ENCODE measurements around the gene OGG1. TPM values are rescaled to one million over a fixed set of nuclear protein-coding genes. Genes with fewer than 3 reads are reported as not detected.

OGG1 gene
- total and polyA plus RNA-seq, 10 of the 15 experiments (the other 5 are each of a cell fraction or from before 2014, with no cell fraction given), result 4.8 to 38.8 (median 27.2) TPM

DNA sequence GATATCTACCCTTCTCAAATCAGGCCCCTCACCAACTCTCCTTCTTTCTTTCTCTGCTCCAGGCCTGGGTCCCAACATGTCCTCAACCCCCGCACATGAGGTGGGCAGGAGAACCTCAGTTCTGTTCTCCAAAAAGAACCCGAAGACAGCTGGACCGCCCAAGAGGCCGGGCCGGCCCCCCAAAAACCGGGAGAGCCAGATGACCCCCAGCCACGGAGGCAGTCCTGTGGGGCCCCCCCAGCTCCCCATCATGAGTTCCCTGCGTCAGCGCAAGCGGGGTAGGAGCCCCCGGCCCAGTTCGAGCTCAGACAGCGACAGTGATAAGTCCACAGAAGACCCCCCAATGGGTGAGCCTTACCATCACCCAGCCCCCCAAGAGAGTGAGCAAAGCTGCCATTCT, 5.6 kb upstream of the OGG1 start (continued):
- TF ChIP-seq TCF7 (IDR thresholded peaks at IDR 0.05; ENCODE audit: borderline replicate concordance) (no peak), BCL11A (IDR thresholded peaks at IDR 0.05; ENCODE audit: low read depth, low read length) (no peak), JUNB (IDR thresholded peaks at IDR 0.05) (no peak)
- TF ChIP-seq, protein P1, sequence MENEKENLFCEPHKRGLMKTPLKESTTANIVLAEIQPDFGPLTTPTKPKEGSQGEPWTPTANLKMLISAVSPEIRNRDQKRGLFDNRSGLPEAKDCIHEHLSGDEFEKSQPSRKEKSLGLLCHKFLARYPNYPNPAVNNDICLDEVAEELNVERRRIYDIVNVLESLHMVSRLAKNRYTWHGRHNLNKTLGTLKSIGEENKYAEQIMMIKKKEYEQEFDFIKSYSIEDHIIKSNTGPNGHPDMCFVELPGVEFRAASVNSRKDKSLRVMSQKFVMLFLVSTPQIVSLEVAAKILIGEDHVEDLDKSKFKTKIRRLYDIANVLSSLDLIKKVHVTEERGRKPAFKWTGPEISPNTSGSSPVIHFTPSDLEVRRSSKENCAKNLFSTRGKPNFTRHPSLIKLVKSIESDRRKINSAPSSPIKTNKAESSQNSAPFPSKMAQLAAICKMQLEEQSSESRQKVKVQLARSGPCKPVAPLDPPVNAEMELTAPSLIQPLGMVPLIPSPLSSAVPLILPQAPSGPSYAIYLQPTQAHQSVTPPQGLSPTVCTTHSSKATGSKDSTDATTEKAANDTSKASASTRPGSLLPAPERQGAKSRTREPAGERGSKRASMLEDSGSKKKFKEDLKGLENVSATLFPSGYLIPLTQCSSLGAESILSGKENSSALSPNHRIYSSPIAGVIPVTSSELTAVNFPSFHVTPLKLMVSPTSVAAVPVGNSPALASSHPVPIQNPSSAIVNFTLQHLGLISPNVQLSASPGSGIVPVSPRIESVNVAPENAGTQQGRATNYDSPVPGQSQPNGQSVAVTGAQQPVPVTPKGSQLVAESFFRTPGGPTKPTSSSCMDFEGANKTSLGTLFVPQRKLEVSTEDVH (IDR thresholded peaks at IDR 0.05; ENCODE audit: low read depth, partially characterized antibody), result no peak

DNA sequence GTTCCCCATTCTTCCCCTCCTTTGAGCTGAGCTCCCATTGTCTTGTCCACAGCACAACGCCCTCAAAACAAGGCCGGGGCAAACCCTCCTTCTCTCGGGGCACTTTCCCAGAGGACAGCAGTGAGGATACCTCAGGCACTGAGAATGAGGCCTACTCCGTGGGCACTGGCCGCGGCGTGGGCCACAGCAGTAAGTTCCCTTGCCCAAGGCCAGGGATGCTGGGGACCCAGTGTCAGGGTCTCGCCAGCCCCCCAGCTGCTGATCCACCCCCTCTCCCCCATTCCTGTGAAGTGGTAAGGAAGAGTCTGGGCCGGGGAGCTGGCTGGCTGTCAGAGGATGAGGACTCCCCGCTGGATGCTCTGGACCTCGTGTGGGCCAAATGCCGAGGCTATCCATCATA, 4.2 kb upstream of the OGG1 start:
- no peak overlapping the region for H3K4me3 ChIP-seq
- no peaks in the 10 kb centered on the region for H4K20me1 ChIP-seq (ENCODE audit: control insufficient read depth, insufficient read depth)
- ATAC-seq, result no peak
- SMC1A ChIA-PET (ENCODE audit: uncharacterized antibody, unreplicated experiment), result no interaction called here
- no peak for DNase-seq (ENCODE audit: low read depth, low spot score)
- H3K9ac ChIP-seq (ENCODE audit: control insufficient read depth, insufficient read depth, low read length), result no peak overlapping the region
- TF ChIP-seq POLR2A (IDR thresholded peaks at IDR 0.05; ENCODE audit: low read depth, low read length) (0 out of 2 replicates have a peak, but pooled peaks have one; percentile 8), NRF1 (conservative IDR thresholded peaks at IDR 0.05; ENCODE audit: low read depth, low read length) (no peak)
- TF ChIP-seq, protein P2, sequence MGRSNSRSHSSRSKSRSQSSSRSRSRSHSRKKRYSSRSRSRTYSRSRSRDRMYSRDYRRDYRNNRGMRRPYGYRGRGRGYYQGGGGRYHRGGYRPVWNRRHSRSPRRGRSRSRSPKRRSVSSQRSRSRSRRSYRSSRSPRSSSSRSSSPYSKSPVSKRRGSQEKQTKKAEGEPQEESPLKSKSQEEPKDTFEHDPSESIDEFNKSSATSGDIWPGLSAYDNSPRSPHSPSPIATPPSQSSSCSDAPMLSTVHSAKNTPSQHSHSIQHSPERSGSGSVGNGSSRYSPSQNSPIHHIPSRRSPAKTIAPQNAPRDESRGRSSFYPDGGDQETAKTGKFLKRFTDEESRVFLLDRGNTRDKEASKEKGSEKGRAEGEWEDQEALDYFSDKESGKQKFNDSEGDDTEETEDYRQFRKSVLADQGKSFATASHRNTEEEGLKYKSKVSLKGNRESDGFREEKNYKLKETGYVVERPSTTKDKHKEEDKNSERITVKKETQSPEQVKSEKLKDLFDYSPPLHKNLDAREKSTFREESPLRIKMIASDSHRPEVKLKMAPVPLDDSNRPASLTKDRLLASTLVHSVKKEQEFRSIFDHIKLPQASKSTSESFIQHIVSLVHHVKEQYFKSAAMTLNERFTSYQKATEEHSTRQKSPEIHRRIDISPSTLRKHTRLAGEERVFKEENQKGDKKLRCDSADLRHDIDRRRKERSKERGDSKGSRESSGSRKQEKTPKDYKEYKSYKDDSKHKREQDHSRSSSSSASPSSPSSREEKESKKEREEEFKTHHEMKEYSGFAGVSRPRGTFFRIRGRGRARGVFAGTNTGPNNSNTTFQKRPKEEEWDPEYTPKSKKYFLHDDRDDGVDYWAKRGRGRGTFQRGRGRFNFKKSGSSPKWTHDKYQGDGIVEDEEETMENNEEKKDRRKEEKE (IDR thresholded peaks at IDR 0.05), result no peak
- no peak overlapping the region for H3K4me2 ChIP-seq (ENCODE audit: control insufficient read depth, insufficient read depth)
- RAD21 ChIA-PET (ENCODE audit: unreplicated experiment), result no interaction called here
- intact Hi-C loops (cut with micrococcal nuclease; ENCODE audit: unreplicated experiment), result no loop called here
- POLR2A ChIA-PET, result no interaction called here
- CTCF ChIA-PET, result no interaction called here
- WGBS (ENCODE audit: insufficient coverage, insufficient replicate concordance, low lambda C conversion rate, missing lambda C conversion rate), result 91% methylated on average over 12 of the region's 12 CpGs
- BruUV-seq (replicated peaks), result no TSS peak
- H3K27me3 ChIP-seq (replicated peaks in 1 of 2; ENCODE audit: control insufficient read depth in 2 of 2, insufficient read depth in 2 of 2, low read length in 1 of 2), result no peaks in the 10 kb centered on the region
- peaks cover 37 to 41% of the 10 kb centered on the region in 2 experiments for H3K36me3 ChIP-seq (ENCODE audit: control insufficient read depth in 2 of 2, insufficient read depth in 2 of 2, low read length in 1 of 2)
- H3K9me3 ChIP-seq (replicated peaks; ENCODE audit: control insufficient read depth, insufficient read depth, low read length), result no peaks in the 10 kb centered on the region
- H3K79me2 ChIP-seq (ENCODE audit: control insufficient read depth, insufficient read depth, low read length), result peaks cover 5% of the 10 kb centered on the region
- H3K4me1 ChIP-seq (ENCODE audit: control insufficient read depth, insufficient read depth, low read length), result no peaks in the 10 kb centered on the region
- no peak for FAIRE-seq
- in situ Hi-C loops (cut with MboI), result no loop called here
- no peak overlapping the region for H2AFZ ChIP-seq (ENCODE audit: control insufficient read depth, low read depth, low read length)
- H3K27ac ChIP-seq (ENCODE audit: control insufficient read depth, insufficient read depth), result no peak overlapping the region

Measured in GM12878 (cell line).